Ascending aorta (tissue), 2 donors: Measurements from ENCODE around the gene LRRC3C. TPM values are rescaled to one million over a fixed set of nuclear protein-coding genes. Genes with fewer than 3 reads are reported as not detected.
A peak's percentile ranks its signal among the peaks of the same experiment; 100 is the strongest.

Experiments
- DNase-seq, 2 donors: peaks; one replicate each; pipeline ENCODE4 v3.0.0-alpha.2; 2019; ENCODE audit warnings: low spot score in 2 of 2
- H3K27ac ChIP-seq, 2 donors: fragments of 200-600 bp; sonication (generic); one replicate each; pipeline ENCODE4 v1.5.1; 2016 to 2017; ENCODE audit warnings: mild to moderate bottlenecking in 1 of 2
- H3K27me3 ChIP-seq: fragments of 200-600 bp; sonication (generic); one replicate; pipeline ENCODE4 v1.5.1; 2017
- H3K36me3 ChIP-seq, 2 donors: fragments of 200-600 bp; sonication (generic); one replicate each; pipeline ENCODE4 v1.5.1; 2016
- H3K4me1 ChIP-seq, 2 donors: fragments of 200-600 bp; sonication (generic); one replicate each; pipeline ENCODE4 v1.5.1; 2016 to 2017; ENCODE audit warnings: mild to moderate bottlenecking in 1 of 2
- H3K4me3 ChIP-seq, 2 donors: fragments of 200-600 bp; sonication (generic); one replicate each; pipeline ENCODE4 v1.5.1; 2016 to 2017; ENCODE audit warnings: mild to moderate bottlenecking in 1 of 2
- H3K9me3 ChIP-seq, 2 donors: fragments of 200-600 bp; sonication (generic); one replicate each; pipeline ENCODE4 v1.5.1; 2016
- intact Hi-C: fragments of 100-400 bp; cut with DNase I; formaldehyde crosslinking; loops from one replicate; pipeline ENCODE4 v1.15.1; 2023
- total RNA-seq: library from RNA; depleted of rRNA; stranded (reverse); fragments of >200 nt; gene quantifications from one replicate; pipeline ENCODE4 v1.1.0, GENCODE V29; 2016
- TF ChIP-seq, protein P1 (sequence below), 3 experiments: fragments of 200-600 bp in 2 of 3; fragments of 450-650 bp in 1 of 3; sonication (generic) in 2 of 3; IDR thresholded peaks; one replicate each; pipeline ENCODE4 v1.5.1; 2016 to 2019; ENCODE audit warnings: antibody characterized with exemption in 3 of 3, mild to moderate bottlenecking in 1 of 3, moderate library complexity in 1 of 3

The LRRC3C gene
- total RNA-seq, 1 donor from 2014 or later = not detected

DNA sequence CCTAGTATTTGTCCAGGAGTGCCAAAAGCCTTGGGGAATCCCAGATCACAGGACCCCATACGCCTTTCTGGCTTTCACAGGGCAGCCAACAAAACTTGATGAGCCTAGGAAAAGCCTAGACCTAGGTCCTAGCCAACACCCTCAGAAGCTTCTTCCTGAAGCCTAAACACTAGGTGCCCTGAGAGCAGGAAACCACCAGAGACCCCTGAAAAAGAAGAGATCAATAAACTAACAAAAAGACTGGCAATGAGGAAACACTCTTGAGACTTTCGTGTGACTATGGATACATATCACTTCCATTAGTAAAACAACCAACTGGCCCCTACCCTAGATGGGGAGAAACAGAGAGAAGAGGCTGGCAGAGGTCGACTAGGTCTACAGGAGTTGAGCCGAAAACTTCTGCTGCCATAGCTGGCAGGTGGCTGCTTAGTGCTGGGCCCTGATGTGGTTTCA lies 1.4 kb upstream of the LRRC3C start:
- Histone ChIP-seq H3K36me3 (peaks cover 29 to 30% of the 10 kb centered on the region in 2 donors), H3K4me3 (peak overlapping the region; percentile 95 to 100), H3K27me3 (no peaks in the 10 kb centered on the region), H3K4me1 (peaks cover 14 to 32% of the 10 kb centered on the region in 2 donors), H3K9me3 (no peaks in the 10 kb centered on the region), H3K27ac (peak overlapping the region in 1 of 2 donors; percentile 98)
- intact Hi-C loops = loop anchor here (5.0 to 10.0 kb wide), 3 partner anchors 201 to 1059 kb away; partner anchors contain the start of gene PLXDC1
- DNase-seq = no peak
- TF ChIP-seq, protein P1, sequence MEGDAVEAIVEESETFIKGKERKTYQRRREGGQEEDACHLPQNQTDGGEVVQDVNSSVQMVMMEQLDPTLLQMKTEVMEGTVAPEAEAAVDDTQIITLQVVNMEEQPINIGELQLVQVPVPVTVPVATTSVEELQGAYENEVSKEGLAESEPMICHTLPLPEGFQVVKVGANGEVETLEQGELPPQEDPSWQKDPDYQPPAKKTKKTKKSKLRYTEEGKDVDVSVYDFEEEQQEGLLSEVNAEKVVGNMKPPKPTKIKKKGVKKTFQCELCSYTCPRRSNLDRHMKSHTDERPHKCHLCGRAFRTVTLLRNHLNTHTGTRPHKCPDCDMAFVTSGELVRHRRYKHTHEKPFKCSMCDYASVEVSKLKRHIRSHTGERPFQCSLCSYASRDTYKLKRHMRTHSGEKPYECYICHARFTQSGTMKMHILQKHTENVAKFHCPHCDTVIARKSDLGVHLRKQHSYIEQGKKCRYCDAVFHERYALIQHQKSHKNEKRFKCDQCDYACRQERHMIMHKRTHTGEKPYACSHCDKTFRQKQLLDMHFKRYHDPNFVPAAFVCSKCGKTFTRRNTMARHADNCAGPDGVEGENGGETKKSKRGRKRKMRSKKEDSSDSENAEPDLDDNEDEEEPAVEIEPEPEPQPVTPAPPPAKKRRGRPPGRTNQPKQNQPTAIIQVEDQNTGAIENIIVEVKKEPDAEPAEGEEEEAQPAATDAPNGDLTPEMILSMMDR (IDR thresholded peaks at IDR 0.05) = no peak

DNA sequence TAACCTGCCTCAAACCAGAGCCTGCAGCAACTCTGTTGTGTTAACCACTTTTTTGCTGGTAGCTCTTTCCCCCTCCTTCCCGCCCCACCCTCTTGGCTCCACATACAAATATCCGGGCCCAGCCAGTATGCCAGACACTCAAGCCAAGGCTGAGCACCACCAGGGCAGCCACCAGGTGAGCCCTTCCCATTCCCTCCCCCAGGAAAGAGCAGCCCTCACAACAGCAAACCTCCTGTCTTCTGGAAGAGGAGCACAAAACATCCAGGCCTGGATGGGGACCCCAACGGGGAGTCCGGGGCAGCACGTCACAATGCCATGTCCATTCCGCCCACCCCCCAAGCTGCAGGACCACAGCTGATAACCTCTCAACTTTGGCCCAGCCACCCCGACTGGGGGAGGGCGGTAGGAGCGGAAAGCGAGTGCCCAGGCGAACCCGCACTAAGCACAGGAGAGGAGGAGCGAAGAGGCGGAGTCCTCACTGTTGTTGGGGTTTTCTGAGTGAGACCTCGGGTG lies 888 bp upstream of the LRRC3C start:
- Histone ChIP-seq H3K4me1 (peaks cover 14 to 32% of the 10 kb centered on the region in 2 donors), H3K4me3 (peak overlapping the region; percentile 95 to 100), H3K9me3 (no peaks in the 10 kb centered on the region), H3K27ac (peak overlapping the region; percentile 98 to 99), H3K36me3 (peaks cover 24 to 25% of the 10 kb centered on the region in 2 donors), H3K27me3 (no peaks in the 10 kb centered on the region)
- intact Hi-C loops = loop anchor here (1.0 to 10.0 kb wide), 5 partner anchors 27 to 1059 kb away; partner anchors contain the start of genes PLXDC1 and PSMD3
- TF ChIP-seq, protein P1 (IDR thresholded peaks at IDR 0.05) = no peak
- DNase-seq = peak in 1 of 2 donors; percentile 75

DNA sequence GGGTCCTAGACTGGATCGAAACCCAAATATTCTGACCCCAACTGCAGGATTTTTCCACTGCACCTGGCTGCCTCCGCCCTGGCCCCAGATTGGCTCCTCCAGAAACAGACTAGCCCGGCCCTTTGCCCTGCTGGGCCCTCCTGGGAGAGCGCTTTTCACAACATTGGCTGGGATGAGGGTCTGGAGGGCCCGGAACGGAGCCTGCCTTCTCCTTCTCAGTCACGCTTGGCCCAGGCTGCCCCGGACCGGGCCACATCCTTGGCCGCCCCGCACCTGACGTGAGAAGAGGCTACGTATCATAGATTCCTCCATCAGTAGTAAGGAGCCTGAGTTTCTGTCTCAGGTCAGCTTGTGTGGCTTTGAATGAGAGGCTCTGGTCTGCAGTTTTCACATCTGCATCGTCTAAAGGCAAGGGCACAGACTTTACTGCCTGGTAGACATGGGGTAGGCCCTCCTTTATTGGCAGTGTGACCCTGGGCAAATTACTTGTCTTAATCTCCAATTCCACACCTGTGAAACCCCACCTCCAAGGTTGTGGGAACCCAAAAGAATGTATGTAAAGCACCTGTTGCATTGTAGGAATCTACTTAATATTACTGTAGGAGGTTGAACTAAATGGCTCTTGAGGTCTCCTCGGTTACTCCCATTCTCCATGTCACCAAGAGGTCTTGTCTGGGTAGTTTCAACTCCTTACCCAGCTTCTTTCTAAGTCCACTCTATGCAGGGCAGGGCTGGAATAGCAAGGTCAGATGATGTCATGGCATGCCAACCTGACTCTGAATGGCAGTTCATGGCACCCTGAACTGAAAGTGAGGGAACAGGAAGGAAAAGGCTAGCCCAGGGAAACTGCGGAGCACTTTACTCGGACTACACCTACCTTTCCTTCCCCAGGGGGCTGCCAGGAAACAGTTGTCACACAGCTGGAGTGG lies 661 bp downstream of the LRRC3C start:
- Histone ChIP-seq H3K27ac (peak overlapping the region; percentile 98 to 99), H3K4me3 (peak overlapping the region; percentile 95 to 100), H3K36me3 (peaks cover 9% of the 10 kb centered on the region in 2 donors), H3K4me1 (peaks cover 14 to 32% of the 10 kb centered on the region in 2 donors), H3K9me3 (no peaks in the 10 kb centered on the region), H3K27me3 (no peaks in the 10 kb centered on the region)
- TF ChIP-seq, protein P1 (IDR thresholded peaks at IDR 0.05) = no peak
- intact Hi-C loops = loop anchor here (1.0 to 10.0 kb wide), 5 partner anchors 25 to 1061 kb away; partner anchors contain the start of genes PLXDC1 and PSMD3
- peak in 1 of 2 donors; percentile 85 for DNase-seq

DNA sequence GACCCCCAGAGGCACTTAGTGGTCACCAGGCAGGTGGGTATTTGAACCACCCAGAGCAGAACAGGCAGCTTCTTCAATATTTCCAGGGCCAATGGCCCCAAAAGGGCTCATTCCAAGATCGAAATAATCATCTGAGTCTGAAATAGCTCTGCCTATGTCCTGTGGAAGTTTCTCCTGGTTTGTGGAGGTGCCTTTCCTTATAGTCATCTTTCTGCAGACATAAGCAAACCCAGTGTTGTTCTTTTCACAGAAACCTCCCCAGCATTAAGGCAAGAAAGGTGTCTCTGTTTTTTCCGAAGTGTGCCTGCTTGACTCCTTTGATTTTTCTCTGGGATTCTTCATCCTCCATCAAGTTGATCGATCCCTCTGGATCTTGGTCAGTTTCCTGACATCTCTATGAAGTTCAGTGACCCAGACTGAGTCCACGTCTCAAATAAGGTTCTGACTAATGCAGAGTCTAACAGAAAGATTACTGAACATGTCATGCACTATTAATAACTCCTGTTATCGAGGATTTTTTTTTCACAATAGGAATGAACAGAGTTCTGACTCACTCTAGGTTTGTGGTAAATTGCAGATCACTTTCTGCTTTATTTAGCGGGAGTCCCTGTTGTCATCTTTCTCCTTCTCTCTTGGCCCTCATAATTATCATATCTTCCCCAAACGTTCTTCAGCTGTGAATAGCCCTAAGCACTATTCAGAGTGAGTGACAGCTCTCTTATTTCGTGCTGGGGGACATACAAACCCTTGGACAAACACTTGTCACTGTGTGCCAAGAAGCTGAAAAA lies 1.5 kb downstream of the LRRC3C start:
- Histone ChIP-seq H3K27me3 (no peaks in the 10 kb centered on the region), H3K9me3 (no peaks in the 10 kb centered on the region), H3K27ac (peak overlapping the region; percentile 98 to 99), H3K36me3 (peaks cover under 1% of the 10 kb centered on the region in 2 donors), H3K4me3 (peak overlapping the region; percentile 95 to 100), H3K4me1 (peaks cover 14 to 36% of the 10 kb centered on the region in 2 donors)
- TF ChIP-seq, protein P1 (IDR thresholded peaks at IDR 0.05) = no peak
- DNase-seq = no peak
- intact Hi-C loops = loop anchor here (1.0 to 10.0 kb wide), 4 partner anchors 182 to 1062 kb away; partner anchors contain the start of gene PLXDC1
